Suprapubic skin (tissue), 4 donors: ENCODE data around the gene GALP.

Experiments
- CTCF ChIP-seq, 2 donors: fragments of 200-600 bp in 1 of 2; fragments of 450-650 bp in 1 of 2; sonication (generic) in 1 of 2; IDR thresholded peaks; one replicate each; pipeline ENCODE4 v1.5.1; 2016 to 2019; ENCODE audit warnings: antibody characterized with exemption in 2 of 2, mild to moderate bottlenecking in 1 of 2, moderate library complexity in 1 of 2
- POLR2A ChIP-seq, 2 donors: fragments of 450-650 bp; IDR thresholded peaks; one replicate each; pipeline ENCODE4 v1.6.1; 2017; ENCODE audit warnings: antibody characterized with exemption in 2 of 2, mild to moderate bottlenecking in 2 of 2, moderate library complexity in 2 of 2
- POLR2AphosphoS5 ChIP-seq, 3 donors: sonication (generic); formaldehyde crosslinking; IDR thresholded peaks; one replicate each; pipeline ENCODE4 v1.6.1; 2017; ENCODE audit warnings: antibody characterized with exemption in 3 of 3

GRCh38 chr19:56193981-56194640 is 18.3 kb downstream of the GALP start:
- TF ChIP-seq CTCF (IDR thresholded peaks at IDR 0.05), result no peak
- TF ChIP-seq POLR2A (IDR thresholded peaks at IDR 0.05), result no peak
- TF ChIP-seq POLR2AphosphoS5 (IDR thresholded peaks at IDR 0.05), result no peak
